ENCODE measurements around the gene HASPIN.
"Not testable (repeated sequence)": the region's sequence is repeated elsewhere in the genome, so short reads cannot be mapped to it uniquely, and the experiment has no call there.

- not testable (repeated sequence) for TF ChIP-seq POLR2AphosphoS5 (IDR thresholded peaks at IDR 0.05; ENCODE audit: low read depth, low read length); SMC3 (IDR thresholded peaks at IDR 0.05; ENCODE audit: low read length); KDM3A (CRISPR knock-in tag; IDR thresholded peaks at IDR 0.05; ENCODE audit: low read depth); ATRX (CRISPR knock-in tag; IDR thresholded peaks at IDR 0.05; ENCODE audit: borderline replicate concordance); ZXDC (CRISPR knock-in tag; IDR thresholded peaks at IDR 0.05); ZNF639 (CRISPR knock-in tag; conservative IDR thresholded peaks at IDR 0.05)
- TF ChIP-seq, protein P1, sequence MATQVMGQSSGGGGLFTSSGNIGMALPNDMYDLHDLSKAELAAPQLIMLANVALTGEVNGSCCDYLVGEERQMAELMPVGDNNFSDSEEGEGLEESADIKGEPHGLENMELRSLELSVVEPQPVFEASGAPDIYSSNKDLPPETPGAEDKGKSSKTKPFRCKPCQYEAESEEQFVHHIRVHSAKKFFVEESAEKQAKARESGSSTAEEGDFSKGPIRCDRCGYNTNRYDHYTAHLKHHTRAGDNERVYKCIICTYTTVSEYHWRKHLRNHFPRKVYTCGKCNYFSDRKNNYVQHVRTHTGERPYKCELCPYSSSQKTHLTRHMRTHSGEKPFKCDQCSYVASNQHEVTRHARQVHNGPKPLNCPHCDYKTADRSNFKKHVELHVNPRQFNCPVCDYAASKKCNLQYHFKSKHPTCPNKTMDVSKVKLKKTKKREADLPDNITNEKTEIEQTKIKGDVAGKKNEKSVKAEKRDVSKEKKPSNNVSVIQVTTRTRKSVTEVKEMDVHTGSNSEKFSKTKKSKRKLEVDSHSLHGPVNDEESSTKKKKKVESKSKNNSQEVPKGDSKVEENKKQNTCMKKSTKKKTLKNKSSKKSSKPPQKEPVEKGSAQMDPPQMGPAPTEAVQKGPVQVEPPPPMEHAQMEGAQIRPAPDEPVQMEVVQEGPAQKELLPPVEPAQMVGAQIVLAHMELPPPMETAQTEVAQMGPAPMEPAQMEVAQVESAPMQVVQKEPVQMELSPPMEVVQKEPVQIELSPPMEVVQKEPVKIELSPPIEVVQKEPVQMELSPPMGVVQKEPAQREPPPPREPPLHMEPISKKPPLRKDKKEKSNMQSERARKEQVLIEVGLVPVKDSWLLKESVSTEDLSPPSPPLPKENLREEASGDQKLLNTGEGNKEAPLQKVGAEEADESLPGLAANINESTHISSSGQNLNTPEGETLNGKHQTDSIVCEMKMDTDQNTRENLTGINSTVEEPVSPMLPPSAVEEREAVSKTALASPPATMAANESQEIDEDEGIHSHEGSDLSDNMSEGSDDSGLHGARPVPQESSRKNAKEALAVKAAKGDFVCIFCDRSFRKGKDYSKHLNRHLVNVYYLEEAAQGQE (IDR thresholded peaks at IDR 0.05; ENCODE audit: borderline replicate concordance in 1 of 2, low read depth in 1 of 2, low read length in 2 of 2) = not testable (repeated sequence)
- TF ChIP-seq, protein P2, sequence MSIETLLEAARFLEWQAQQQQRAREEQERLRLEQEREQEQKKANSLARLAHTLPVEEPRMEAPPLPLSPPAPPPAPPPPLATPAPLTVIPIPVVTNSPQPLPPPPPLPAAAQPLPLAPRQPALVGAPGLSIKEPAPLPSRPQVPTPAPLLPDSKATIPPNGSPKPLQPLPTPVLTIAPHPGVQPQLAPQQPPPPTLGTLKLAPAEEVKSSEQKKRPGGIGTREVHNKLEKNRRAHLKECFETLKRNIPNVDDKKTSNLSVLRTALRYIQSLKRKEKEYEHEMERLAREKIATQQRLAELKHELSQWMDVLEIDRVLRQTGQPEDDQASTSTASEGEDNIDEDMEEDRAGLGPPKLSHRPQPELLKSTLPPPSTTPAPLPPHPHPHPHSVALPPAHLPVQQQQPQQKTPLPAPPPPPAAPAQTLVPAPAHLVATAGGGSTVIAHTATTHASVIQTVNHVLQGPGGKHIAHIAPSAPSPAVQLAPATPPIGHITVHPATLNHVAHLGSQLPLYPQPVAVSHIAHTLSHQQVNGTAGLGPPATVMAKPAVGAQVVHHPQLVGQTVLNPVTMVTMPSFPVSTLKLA (IDR thresholded peaks at IDR 0.05) = not testable (repeated sequence)
These were observed 18.1 kb upstream of the HASPIN start for GRCh38 chr17:3705718-3705984.

All from HepG2 (cell line).